Urothelium cell line (cell line): ENCODE results near the gene TSPAN3.

Experiments
- DNase-seq: peaks from one replicate; pipeline ENCODE4 v3.0.0; 2011; ENCODE audit warnings: low spot score, mixed read lengths
- FAIRE-seq: peaks from 2 replicates; lab custom pipeline; 2011; peaks lifted over from hg19 to GRCh38; lab: Jason Lieb, UNC

TSPAN3 gene

DNA sequence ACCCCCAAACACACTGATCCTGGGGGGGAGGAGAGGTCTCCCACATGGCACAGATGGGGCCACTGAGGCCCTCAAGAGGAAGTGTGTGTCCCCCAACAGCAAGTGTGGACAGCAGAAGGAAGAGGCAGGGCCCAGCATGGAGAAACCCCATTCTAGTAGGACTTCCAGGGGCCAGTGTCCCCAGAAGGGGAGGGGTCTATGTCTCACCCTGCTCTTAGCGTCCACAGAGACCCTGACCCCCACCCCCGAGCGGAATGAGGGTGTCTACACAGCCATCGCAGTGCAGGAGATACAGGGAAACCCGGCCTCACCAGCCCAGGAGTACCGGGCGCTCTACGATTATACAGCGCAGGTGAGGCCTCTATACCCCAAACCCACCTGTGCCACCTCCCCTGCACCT lies 35.3 kb downstream of the TSPAN3 start:
- DNase-seq = no peak
- FAIRE-seq = no peak

GRCh38 chr15:77034695-77035489 lies 36.0 kb downstream of the TSPAN3 start:
- no peak for DNase-seq

DNA sequence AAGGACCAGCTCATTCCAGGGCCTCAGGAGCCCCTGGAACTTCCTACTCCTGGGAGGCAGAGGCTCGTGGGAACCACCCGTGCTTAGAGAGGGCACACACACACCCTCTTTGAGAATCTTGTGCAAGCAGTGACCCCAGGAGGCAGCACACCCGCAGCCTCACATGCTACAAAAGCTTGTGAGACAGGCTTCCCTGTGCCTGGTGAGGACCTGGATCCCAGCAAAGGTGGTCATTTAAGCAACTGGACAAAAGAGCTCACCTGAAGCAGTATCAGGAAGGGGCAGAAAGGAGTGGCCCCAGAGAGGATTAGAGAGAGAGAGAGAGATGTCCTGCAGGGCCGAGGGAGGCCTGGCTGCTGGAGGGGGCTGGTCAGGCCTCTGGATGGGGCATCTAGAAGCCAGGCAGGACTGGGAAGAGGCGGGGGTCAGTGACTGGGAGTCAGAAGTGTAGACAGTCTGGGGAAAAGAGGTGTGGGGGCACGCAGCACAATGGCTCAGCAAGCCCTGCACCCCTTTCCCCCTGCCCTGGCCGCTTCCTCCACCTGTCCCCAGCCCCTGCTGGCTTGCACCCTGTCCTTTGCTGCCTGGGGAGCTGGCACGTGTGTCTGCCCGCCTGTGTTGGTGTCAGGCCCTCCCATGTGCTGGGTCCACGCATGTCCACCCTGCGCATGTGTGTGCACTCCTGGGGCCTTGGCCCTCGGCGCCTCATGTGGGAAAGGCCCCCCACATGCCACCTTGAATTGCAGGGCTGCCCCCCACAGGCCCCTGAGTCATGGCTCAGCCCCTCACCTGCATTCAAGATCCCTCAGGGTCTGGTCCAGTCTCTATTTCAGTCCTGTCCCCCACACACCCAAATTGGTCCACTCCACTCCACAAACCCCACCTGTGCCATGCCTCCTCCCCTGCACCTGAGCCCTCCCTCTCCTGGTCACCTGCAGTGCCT lies 36.9 kb downstream of the TSPAN3 start:
- FAIRE-seq (peak; percentile 70), DNase-seq (no peak)

More at GRCh38 chr15:77034695-77035489, 36.0 kb downstream of the TSPAN3 start:
- no peak for FAIRE-seq

GRCh38 chr15:77033417-77033728 lies 37.5 kb downstream of the TSPAN3 start:
- FAIRE-seq = no peak
- no peak for DNase-seq

DNA sequence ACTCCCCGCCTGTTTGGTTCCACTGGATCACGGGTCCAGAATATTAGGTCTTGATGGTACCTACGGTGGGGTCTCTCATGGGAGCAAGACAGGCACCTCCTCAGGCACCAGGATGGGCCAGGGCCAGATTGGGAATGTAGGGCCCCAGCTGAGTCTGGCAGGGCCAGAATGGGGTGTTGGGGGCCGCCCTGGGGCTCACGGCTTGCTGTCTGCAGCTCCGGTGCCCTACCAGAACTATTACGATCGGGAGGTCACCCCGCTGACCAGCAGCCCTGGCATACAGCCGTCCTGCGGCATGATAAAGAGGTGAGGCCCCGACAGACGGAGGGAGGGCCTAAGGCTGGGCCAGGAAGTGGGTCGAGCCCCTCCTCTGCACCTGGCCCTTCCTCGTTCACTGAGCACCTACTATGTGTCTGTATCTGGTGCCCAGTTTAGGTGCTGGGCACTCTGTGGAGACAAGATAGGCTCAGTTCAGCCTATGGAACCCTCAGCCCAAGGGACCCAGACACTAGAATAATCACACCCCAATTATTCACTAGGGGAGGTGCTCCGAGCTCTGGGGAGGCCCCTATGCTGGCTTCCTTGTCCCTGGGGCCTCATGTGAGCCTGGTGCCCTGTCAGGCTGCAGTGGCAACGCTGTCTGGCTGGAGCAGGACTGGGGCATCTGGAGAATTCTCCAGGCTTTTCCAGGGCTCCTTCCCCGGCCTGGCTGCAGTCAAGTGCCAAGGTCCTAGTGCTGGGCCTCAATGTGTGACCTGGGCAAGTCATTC lies 38.1 kb downstream of the TSPAN3 start:
- no peak for FAIRE-seq
- no peak for DNase-seq

DNA sequence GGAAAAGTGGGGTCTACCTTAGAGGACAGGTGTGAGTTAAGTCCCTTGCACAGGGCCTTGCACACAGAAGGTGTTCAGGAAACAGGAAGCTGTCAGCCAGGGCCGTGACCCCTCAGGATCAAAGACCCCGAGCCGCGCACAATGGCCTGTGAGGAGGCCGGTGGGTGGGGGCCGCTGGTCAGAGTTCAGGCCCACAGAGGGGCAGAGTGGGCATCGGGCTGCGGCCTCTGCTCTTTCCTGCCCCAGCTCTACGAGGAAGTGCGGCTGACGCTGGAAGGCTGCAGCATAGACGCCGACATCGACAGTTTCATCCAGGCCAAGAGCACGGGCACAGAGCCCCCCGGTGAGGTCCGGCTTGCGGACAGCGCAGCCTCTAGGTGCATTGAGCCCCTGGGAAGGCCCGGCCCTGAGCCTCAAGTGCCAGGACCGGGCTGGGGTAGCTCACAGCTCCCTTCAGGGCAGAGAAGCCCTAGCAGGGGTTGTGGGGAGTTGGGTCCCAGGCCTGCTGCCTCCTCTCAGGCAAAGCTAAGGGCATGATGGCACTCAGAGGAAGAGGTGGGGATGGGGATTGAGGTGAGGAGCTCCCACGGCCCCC lies 38.8 kb downstream of the TSPAN3 start:
- DNase-seq (no peak), FAIRE-seq (no peak)

DNA sequence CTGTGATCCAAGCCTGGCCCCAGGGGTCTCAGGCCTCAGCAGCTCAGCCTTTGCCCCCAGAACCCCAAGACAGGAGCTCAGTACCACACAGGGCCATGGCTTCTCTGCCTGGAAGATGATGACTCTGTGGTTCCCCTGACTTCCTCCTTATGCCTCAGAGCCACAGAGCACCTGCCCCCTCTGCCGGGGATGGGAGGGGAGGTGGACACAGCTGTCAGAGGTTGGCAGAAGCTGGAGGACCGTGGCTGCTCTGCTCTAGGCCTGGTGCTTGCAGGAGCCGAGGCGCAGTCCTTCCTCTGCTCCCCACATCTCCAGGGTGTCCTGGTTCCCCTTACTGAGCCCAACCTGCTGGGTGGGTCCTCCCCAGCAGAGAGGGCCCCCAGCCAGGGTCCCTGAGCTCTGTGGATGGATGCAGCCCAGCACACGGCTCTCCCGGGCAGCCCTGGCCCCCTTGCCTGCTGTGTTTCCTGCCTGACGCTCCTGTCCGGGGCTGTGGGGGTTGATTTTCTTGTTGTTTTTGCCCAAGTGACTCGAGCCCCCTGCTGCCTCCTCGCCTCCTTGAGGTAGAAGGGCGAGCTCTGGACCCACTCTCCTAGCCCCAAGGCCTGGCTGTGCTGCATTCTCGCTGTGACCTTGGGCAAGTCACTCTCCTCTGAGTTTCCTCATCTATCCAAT lies 39.4 kb downstream of the TSPAN3 start:
- no peak for DNase-seq

DNA sequence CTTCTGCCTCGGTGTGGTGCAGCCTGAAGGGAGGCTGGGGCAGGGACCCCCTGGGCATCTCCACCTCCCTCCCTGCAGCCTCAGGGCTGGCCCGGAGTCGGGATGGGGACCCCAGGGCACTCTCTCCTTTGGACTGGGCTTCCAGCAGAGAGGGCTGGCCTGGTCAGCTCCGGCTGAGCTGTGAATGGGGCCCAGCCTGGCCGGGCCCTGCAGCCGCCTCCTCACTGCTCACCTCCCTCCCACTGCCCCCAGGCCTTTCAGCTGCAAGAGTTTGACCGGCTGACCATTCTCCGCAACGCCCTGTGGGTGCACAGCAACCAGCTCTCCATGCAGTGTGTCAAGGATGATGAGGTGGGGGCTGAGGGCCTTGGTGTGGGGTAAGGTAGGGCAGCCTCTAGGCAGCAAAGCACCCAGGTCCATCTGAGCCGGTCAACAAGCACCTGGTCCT lies 40.0 kb downstream of the TSPAN3 start:
- FAIRE-seq (no peak), DNase-seq (no peak)

More for the DNA sequence above, 39.4 kb downstream of the TSPAN3 start:
- FAIRE-seq = no peak

DNA sequence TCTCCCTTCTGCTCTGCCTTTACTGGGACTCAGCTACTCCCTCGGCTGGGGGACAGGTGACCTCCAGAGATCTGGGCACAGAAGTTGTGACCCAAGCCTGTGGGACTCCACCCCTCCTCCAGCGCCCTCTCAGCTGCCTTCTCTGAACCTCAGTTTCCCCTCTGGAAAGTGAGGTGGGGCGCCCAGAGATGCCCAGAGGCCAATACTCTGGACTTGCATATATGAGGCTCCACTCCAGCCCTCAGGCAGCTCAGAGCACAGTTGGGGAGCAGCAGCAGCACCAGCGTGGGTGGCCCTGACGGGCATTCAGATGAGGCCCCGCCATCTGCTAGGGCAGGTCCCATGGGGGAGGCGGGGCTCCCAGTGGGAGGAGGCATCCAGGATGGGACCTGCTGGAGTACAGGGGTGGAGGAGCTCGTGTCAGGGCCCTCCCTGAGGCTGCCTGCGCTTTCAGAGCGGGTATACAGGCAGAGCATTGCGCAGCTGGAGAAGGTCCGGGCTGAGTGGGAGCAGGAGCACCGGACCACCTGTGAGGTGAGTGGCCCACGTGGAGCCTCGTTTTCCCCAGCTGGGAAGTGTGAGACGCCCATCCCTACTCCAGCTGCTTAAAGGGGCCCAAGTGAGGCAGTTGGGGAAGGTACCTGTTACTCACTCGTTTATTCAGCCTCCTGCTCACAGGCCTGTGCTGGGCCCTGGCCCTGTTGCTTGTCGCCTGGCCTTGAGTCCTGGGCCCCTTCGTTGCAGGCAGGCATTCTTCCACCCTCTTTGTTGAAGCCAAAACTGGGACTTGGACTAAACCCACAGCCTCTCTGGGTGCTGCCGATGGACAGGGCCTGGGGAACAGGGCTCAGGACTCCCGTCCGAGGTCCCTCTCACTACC lies 40.6 kb downstream of the TSPAN3 start:
- no peak for DNase-seq
- no peak for FAIRE-seq

DNA sequence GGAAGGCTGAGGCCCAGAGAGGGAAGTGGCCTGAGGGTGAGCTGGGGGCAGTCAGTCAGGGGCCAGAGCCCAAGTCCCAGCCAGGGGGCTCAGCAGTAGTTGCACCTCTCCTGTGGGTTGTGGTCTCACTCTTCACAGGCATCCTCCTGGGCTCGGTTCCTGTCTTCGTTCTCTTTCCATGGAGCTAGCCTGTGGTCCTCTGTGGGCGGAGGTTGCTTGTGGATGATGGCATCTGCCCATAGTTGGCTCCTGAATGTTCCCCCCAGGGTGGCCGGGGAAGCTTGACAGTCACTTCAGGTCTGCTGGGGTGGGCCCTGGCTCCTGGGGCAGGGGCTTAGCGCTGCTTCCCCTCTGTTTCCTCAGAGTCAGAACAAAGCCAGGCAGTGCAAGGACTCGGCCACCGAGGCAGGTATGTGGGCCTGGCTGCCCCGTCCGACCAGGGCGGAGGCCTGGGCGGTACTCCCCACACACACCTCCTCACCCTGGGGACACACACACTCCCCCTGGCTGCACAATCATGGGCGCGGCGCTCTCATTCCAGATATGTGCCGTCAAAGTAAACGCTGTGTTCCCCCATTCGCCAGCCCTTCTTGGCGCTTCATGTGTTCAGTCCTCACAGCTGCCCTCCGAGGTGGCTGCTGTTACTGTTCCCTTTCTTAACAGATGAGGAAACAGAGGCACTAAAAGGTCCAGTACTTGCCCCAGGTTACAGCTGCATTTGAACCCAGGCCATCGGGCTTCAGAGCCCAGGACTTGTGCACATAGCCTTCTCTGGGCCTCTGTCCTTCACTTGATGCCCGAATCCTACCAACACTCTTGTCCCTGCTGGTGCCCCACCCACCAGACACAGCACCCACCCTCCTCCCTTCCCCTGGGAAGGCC lies 41.5 kb downstream of the TSPAN3 start:
- FAIRE-seq (peak; percentile 27), DNase-seq (no peak)

GRCh38 chr15:77028451-77029165 lies 42.3 kb downstream of the TSPAN3 start:
- DNase-seq (no peak), FAIRE-seq (no peak)

GRCh38 chr15:77027697-77028450 lies 43.0 kb downstream of the TSPAN3 start:
- FAIRE-seq = no peak

DNA sequence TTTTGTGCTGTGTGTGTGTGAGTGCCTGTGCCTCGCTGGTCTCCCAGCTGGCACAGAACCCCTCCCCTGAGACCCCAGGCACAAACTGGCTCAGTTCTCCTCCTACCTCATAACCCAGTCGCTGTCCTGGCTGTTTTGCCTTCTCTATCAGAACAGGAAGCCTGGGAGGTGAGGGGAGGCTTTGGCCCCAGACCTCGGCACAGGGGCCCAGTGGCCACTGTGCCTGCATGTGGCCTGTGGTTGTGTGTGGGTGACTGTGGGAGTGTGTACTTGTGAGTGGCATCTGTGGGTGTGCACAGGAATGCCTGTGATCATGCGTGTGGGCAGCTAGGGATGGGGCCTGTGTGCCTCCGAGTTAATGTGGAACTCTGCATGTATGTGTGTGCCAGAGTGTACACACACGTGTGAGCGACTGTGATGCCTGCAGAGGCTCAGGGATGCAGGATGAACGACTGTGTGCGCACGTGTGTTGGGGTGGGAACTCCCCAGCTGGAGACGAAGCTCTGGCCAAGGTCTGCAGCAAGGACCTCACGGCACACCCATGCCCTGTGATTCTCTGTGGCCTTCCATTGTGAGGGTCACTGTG lies 43.7 kb downstream of the TSPAN3 start:
- peak; percentile 76 for FAIRE-seq
- no peak for DNase-seq

More at GRCh38 chr15:77027697-77028450, 43.0 kb downstream of the TSPAN3 start:
- no peak for DNase-seq

DNA sequence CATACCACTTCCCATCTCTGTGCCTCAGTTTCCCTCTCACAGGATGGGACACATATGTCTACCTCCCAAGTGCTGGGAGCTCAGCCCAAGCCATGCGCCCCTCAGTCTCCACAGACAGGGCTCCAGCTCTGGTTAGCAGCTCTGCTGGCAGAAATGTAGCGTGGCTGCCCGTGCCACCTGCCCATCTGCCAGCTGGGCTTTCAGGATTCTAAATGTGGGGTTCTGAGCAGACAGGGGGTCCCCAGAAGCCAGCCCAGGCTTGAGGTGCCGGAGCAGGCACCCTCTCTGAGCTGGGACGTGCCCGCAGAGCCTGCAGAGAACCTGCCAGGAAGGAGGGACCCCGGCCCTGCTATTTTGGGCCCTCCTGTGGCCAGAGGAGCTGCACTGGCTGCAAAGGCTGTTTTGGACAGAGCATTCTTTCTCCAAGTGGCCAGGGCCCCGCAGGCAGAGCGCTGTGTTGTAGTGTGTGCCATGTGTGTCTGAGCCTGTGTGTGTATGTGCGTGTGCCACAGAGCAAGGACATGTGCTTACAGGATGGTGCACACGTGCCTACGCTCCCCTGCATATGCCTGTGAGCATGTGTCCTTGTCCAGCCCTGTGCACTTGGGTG lies 44.3 kb downstream of the TSPAN3 start:
- DNase-seq = no peak
- no peak for FAIRE-seq

DNA sequence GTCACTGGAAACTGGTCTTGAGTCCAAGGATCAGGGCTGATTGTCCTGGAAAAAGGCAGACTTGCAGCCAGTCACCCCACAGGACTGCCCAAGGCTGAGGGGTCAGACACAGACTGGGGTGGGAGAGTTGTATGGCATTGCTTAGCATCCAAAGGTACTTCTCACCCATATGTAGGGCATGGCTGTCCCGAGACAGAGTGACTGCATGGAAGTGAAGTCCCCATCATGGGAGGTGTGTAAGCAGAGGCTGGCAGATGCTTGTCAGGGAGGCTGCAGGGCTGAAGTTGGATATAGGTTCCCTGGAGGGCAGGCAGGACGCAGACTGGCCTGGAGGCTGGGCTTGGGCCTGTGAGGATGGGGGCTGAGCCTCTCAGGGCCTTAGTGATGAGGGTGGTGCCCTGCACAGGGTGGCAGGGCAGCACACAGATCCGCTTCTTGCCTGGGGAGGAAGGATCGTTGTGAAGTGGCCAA lies 44.9 kb downstream of the TSPAN3 start:
- DNase-seq = no peak
- no peak for FAIRE-seq
